GM12872 (cell line): ENCODE data around the gene PSMG1.

Experiments used
- TF ChIP-seq, protein P1 (sequence below): IDR thresholded peaks from 3 replicates; pipeline ENCODE4 v1.5.1; 2011; ENCODE audit warnings: low read depth, mild to moderate bottlenecking, low read length, moderate library complexity; ENCODE audit not compliant: insufficient read depth

PSMG1 gene

DNA sequence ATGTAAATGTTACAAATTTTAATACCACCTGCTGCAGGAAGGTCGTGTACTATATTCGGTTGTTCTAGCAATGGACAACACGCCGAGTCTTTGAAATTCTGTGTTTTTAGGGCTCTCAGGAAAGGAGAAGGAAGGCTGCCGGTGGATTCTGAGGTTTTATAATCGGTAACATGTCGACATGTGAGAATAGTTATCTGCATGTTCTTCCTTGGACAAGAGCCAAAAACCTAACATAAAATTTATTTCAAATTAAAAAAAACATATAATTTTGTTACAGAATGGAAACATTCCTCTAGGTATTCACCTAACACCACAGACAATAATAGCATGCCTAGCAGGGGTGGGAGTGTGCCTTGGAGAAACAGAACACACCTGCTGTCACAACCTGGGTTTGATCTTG is 4.8 kb downstream of the PSMG1 start:
- TF ChIP-seq, protein P1, sequence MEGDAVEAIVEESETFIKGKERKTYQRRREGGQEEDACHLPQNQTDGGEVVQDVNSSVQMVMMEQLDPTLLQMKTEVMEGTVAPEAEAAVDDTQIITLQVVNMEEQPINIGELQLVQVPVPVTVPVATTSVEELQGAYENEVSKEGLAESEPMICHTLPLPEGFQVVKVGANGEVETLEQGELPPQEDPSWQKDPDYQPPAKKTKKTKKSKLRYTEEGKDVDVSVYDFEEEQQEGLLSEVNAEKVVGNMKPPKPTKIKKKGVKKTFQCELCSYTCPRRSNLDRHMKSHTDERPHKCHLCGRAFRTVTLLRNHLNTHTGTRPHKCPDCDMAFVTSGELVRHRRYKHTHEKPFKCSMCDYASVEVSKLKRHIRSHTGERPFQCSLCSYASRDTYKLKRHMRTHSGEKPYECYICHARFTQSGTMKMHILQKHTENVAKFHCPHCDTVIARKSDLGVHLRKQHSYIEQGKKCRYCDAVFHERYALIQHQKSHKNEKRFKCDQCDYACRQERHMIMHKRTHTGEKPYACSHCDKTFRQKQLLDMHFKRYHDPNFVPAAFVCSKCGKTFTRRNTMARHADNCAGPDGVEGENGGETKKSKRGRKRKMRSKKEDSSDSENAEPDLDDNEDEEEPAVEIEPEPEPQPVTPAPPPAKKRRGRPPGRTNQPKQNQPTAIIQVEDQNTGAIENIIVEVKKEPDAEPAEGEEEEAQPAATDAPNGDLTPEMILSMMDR: no peak

DNA sequence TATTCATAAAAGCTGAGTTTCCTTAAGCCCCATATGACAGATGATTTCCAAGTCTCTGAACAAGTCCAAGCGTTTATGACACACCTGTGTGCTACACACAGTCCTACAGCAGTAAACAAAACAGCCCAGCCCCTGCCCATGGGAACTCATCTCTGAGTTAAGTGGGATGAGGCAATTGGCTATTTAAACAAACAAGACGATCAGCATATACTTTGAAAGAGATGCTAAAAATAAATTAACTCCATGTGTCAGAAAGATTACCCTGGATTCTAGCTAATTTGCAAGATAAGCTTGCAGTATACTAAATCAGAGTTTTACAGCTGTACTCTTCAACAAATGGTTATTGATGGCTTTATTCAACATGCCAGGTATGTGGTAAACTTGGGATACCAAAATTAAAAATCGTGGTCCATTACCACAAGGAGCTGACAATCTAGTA is 7.0 kb downstream of the PSMG1 start:
- TF ChIP-seq, protein P1: no peak

GRCh38 chr21:39175665-39176064 is 7.6 kb downstream of the PSMG1 start:
- TF ChIP-seq, protein P1: no peak

DNA sequence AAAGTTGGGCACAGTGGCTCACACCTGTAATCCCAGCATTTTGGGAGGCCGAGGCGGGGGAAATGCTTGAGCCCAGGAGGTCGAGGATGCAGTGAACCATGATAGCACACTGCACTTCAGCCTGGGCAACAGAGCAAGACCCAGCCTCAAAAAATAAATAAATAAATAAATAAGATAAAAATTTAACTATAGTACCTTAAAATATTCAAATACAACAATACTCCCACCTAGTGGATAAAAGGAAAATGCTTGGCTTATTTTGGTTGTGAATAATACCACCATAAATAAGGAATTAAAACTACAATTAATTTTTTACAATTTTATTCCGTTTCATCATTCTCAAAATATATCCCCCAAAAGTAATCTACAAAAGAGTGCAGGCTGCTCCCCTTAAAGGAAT is 8.1 kb downstream of the PSMG1 start:
- TF ChIP-seq, protein P1: peak; percentile 22; the same call in 1 of the 3 replicates

DNA sequence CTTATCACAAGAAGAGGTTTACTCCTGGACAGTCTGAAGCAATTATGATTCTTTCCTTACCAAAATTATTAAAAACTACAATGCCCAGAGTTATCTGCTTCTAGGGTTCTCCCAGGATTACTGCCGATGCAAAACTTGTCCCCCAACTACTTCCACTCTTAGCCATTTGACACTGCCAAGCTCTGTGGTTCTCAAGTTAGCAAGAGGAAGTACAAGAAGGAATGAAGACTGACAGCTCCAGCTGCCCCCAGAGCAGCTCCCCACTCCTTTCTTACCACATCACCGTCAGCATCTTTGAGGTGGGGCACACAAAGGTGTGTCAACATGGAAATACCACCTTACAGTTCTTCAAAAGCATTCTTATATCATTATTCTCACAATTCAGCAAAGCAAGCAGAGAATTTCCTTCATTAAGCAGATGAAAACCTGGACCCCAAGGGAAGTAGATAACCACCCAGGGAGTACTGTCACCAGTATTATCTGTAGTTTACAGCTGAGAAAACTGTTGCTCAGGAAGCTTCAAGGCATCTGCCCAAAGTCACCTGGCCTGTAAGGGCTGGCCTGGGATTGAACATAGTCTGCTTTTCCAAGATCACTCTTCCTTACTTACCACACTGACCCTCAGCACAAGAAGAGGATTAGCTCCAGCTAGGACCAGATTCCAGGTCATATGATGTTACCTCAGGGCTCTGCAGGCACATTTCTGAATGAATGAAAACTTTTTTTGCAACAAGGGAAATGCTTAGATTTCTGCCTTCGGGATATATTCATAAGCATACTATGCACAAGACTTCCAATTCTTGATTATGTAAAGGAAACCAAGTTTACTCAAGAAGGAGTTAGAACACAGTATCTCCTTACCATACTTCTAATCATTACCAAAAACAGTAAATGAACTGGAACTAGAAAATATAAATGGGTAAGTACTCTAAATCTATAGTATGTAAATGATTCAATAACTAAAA is 9.3 kb downstream of the PSMG1 start:
- TF ChIP-seq, protein P1: no peak

DNA sequence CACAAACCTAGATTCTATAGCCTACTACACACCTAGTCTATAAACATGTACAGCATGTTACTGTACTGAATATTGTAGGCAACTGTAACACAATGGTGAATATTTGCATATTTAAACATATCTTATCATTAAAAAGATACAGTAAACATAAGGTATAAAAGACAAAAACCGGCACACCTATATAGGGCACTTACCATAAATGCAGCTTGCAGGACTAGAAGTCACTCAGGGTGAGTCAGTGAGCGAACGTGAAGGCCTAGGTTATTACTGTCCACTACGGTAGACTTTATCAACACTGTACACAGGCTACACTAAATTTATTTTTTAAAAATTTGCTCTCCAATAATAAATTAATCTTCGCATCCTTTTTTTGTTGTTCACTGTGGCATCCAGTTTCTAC is 13.3 kb downstream of the PSMG1 start:
- TF ChIP-seq, protein P1: no peak

GRCh38 chr21:39168800-39169199 is 14.5 kb downstream of the PSMG1 start:
- TF ChIP-seq, protein P1: no peak
